OCI-LY7 (cell line): Measurements from ENCODE around the gene HSPB6.

Source experiments
- CTCF ChIP-seq: fragments of 200-600 bp; sonication (generic); conservative IDR thresholded peaks from 2 replicates; pipeline ENCODE4 v1.5.1; 2014; ENCODE audit warnings: mild to moderate bottlenecking, antibody characterized with exemption, low read length, moderate library complexity, mixed read lengths
- EZH2phosphoT487 ChIP-seq: fragments of 200-600 bp; sonication (generic); IDR thresholded peaks from 2 replicates; pipeline ENCODE4 v1.6.1; 2018; ENCODE audit warnings: low read depth, borderline replicate concordance, mild to moderate bottlenecking, mixed run types, antibody characterized with exemption, low read length, moderate library complexity, mixed read lengths

DNA sequence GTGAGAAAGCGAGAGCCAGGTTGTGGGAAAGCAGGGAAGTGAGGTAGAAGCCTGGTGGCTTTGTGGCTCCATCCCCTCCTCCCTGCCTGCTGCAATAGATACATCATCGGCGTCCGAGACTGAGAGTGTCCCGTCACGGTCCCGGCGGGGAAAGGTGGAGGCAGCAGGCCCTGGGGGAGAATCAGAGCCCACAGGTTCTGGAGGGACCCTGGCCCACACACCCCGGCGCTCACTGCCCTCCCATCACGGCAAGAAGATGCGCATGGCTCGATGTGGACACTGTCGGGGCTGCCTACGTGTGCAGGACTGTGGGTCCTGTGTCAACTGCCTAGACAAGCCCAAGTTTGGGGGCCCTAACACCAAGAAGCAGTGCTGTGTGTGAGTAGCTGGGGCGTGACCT is 33.9 kb downstream of the HSPB6 start:
- no peak for TF ChIP-seq CTCF
- no peak for TF ChIP-seq EZH2phosphoT487
